Astrocyte of the cerebellum (primary cell): ENCODE results near the gene MAPT.

Experiments
- DNase-seq: peaks from one replicate; pipeline ENCODE4 v3.0.0-alpha.2; 2011; ENCODE audit warnings: low read depth
- H3K4me3 ChIP-seq: 2 replicates; pipeline ENCODE4 v1.5.1; 2011; ENCODE audit warnings: mild to moderate bottlenecking, low read depth, low read length, moderate library complexity
- in situ Hi-C: cut with HindIII; loops from 2 replicates; pipeline ENCODE4 v1.10.0; 2017; ENCODE audit warnings: low sequenced_read_pairs
- TF ChIP-seq, protein P1 (sequence below): IDR thresholded peaks from 2 replicates; pipeline ENCODE4 v1.5.1; 2012; ENCODE audit warnings: low read length, low read depth, moderate library complexity, mild to moderate bottlenecking; ENCODE audit errors: missing control alignments

Gene MAPT

DNA sequence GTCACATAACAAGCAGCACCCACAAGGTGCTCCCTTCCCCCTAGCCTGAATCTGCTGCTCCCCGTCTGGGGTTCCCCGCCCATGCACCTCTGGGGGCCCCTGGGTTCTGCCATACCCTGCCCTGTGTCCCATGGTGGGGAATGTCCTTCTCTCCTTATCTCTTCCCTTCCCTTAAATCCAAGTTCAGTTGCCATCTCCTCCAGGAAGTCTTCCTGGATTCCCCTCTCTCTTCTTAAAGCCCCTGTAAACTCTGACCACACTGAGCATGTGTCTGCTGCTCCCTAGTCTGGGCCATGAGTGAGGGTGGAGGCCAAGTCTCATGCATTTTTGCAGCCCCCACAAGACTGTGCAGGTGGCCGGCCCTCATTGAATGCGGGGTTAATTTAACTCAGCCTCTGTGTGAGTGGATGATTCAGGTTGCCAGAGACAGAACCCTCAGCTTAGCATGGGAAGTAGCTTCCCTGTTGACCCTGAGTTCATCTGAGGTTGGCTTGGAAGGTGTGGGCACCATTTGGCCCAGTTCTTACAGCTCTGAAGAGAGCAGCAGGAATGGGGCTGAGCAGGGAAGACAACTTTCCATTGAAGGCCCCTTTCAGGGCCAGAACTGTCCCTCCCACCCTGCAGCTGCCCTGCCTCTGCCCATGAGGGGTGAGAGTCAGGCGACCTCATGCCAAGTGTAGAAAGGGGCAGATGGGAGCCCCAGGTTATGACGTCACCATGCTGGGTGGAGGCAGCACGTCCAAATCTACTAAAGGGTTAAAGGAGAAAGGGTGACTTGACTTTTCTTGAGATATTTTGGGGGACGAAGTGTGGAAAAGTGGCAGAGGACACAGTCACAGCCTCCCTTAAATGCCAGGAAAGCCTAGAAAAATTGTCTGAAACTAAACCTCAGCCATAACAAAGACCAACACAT, 104.9 kb downstream of the MAPT start, which contains the start of gene STH:
Gene STH, plus strand, starts transcription at position 264 of the 913 bp plus-strand sequence. Its CDS starts 30 bp downstream, at position 294.
- in situ Hi-C loops = loop anchor here (5.0 kb wide), 1 partner anchor 68 kb away; no protein-coding TSS in a partner anchor
- TF ChIP-seq, protein P1, sequence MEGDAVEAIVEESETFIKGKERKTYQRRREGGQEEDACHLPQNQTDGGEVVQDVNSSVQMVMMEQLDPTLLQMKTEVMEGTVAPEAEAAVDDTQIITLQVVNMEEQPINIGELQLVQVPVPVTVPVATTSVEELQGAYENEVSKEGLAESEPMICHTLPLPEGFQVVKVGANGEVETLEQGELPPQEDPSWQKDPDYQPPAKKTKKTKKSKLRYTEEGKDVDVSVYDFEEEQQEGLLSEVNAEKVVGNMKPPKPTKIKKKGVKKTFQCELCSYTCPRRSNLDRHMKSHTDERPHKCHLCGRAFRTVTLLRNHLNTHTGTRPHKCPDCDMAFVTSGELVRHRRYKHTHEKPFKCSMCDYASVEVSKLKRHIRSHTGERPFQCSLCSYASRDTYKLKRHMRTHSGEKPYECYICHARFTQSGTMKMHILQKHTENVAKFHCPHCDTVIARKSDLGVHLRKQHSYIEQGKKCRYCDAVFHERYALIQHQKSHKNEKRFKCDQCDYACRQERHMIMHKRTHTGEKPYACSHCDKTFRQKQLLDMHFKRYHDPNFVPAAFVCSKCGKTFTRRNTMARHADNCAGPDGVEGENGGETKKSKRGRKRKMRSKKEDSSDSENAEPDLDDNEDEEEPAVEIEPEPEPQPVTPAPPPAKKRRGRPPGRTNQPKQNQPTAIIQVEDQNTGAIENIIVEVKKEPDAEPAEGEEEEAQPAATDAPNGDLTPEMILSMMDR = no peak
- no peak within 1 kb of the TSS for H3K4me3 ChIP-seq
- DNase-seq = no peak

DNA sequence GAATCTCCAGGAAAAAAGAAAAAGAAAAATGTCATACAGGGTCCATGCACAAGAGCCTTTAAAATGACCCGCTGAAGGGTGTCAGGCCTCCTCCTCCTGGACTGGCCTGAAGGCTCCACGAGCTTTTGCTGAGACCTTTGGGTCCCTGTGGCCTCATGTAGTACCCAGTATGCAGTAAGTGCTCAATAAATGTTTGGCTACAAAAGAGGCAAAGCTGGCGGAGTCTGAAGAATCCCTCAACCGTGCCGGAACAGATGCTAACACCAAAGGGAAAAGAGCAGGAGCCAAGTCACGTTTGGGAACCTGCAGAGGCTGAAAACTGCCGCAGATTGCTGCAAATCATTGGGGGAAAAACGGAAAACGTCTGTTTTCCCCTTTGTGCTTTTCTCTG, 105.5 kb downstream of the MAPT start:
- DNase-seq = no peak
- in situ Hi-C loops = loop anchor here (5.0 kb wide), 1 partner anchor 67 kb away; no protein-coding TSS in a partner anchor
- TF ChIP-seq, protein P1 = no peak
- no peak overlapping the region for H3K4me3 ChIP-seq

DNA sequence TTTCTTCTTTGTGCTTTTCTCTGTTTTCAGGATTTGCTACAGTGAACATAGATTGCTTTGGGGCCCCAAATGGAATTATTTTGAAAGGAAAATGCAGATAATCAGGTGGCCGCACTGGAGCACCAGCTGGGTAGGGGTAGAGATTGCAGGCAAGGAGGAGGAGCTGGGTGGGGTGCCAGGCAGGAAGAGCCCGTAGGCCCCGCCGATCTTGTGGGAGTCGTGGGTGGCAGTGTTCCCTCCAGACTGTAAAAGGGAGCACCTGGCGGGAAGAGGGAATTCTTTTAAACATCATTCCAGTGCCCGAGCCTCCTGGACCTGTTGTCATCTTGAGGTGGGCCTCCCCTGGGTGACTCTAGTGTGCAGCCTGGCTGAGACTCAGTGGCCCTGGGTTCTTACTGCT, 105.9 kb downstream of the MAPT start:
- no peak overlapping the region for H3K4me3 ChIP-seq
- TF ChIP-seq, protein P1 = no peak
- DNase-seq = no peak
- in situ Hi-C loops = no loop called here

DNA sequence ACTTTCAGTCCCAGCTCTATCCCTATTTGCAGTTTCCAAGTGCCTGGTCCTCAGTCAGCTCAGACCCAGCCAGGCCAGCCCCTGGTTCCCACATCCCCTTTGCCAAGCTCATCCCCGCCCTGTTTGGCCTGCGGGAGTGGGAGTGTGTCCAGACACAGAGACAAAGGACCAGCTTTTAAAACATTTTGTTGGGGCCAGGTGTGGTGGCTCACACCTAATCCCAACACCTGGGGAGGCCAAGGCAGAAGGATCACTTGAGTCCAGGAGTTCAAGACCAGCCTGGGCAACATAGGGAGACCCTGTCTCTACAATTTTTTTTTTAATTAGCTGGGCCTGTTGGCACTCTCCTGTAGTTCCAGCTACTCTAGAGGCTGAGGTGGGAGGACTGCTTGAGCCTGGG, 106.4 kb downstream of the MAPT start:
- H3K4me3 ChIP-seq = no peak overlapping the region
- no peak for DNase-seq
- TF ChIP-seq, protein P1 = no peak
- in situ Hi-C loops = no loop called here

DNA sequence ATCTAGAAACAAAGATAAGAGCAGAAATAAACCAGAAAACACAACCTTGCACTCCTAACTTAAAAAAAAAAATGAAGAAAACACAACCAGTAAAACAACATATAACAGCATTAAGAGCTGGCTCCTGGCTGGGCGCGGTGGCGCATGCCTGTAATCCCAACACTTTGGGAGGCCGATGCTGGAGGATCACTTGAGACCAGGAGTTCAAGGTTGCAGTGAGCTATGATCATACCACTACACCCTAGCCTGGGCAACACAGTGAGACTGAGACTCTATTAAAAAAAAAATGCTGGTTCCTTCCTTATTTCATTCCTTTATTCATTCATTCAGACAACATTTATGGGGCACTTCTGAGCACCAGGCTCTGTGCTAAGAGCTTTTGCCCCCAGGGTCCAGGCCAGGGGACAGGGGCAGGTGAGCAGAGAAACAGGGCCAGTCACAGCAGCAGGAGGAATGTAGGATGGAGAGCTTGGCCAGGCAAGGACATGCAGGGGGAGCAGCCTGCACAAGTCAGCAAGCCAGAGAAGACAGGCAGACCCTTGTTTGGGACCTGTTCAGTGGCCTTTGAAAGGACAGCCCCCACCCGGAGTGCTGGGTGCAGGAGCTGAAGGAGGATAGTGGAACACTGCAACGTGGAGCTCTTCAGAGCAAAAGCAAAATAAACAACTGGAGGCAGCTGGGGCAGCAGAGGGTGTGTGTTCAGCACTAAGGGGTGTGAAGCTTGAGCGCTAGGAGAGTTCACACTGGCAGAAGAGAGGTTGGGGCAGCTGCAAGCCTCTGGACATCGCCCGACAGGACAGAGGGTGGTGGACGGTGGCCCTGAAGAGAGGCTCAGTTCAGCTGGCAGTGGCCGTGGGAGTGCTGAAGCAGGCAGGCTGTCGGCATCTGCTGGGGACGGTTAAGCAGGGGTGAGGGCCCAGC, 107.3 kb downstream of the MAPT start:
- in situ Hi-C loops = no loop called here
- H3K4me3 ChIP-seq = no peak overlapping the region
- TF ChIP-seq, protein P1 = no peak
- no peak for DNase-seq

DNA sequence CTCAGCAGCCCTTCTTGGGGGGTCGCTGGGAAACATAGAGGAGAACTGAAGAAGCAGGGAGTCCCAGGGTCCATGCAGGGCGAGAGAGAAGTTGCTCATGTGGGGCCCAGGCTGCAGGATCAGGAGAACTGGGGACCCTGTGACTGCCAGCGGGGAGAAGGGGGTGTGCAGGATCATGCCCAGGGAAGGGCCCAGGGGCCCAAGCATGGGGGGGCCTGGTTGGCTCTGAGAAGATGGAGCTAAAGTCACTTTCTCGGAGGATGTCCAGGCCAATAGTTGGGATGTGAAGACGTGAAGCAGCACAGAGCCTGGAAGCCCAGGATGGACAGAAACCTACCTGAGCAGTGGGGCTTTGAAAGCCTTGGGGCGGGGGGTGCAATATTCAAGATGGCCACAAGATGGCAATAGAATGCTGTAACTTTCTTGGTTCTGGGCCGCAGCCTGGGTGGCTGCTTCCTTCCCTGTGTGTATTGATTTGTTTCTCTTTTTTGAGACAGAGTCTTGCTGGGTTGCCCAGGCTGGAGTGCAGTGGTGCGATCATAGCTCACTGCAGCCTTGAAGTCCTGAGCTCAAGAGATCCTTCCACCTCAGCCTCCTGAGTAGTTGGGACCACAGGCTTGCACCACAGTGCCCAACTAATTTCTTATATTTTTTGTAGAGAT, 108.1 kb downstream of the MAPT start:
- no peak overlapping the region for H3K4me3 ChIP-seq
- in situ Hi-C loops = no loop called here
- DNase-seq = peak; percentile 32
- TF ChIP-seq, protein P1 = peak; percentile 85
